ENCODE data around the gene ACOX1. TPM values are rescaled to one million over a fixed set of nuclear protein-coding genes. Genes with fewer than 3 reads are reported as not detected.

The ACOX1 gene
- total RNA-seq, 2 donors from 2014 or later = 22.5 to 37.6 TPM

DNA sequence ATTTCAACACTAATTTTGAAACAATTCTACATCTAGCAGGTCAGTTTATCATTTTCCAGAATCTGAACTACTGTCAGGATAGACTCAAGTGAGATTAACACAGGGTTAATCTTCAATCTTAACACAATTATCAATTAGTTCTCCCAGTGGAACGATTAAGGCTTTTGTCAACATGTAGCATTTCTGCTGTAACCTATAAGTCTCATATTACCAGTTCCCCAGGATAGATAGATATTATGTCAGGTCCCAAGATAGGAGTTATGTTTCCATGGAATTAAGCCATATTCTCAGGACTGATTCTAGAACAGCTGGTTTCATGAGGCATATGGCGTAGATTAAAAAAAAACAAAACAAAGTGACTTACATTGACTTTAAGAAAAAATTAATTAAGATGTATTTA lies 33.8 kb downstream of the ACOX1 start:
- H3K4me1 ChIP-seq (ENCODE audit: control insufficient read depth in 1 of 2, low read depth in 2 of 2) = peaks cover 6 to 7% of the 10 kb centered on the region in 2 donors
- H3K27me3 ChIP-seq (replicated peaks; ENCODE audit: insufficient read depth) = no peaks in the 10 kb centered on the region
- H3K4me3 ChIP-seq = no peak overlapping the region
- no peak for DNase-seq (ENCODE audit: low spot score)
- no peak for ATAC-seq (ENCODE audit: insufficient number of reproducible peaks, low FRiP score, low read depth)
- H3K9me3 ChIP-seq = no peaks in the 10 kb centered on the region
- TF ChIP-seq, protein P1, sequence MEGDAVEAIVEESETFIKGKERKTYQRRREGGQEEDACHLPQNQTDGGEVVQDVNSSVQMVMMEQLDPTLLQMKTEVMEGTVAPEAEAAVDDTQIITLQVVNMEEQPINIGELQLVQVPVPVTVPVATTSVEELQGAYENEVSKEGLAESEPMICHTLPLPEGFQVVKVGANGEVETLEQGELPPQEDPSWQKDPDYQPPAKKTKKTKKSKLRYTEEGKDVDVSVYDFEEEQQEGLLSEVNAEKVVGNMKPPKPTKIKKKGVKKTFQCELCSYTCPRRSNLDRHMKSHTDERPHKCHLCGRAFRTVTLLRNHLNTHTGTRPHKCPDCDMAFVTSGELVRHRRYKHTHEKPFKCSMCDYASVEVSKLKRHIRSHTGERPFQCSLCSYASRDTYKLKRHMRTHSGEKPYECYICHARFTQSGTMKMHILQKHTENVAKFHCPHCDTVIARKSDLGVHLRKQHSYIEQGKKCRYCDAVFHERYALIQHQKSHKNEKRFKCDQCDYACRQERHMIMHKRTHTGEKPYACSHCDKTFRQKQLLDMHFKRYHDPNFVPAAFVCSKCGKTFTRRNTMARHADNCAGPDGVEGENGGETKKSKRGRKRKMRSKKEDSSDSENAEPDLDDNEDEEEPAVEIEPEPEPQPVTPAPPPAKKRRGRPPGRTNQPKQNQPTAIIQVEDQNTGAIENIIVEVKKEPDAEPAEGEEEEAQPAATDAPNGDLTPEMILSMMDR (IDR thresholded peaks at IDR 0.05) = no peak
- peaks cover 35% of the 10 kb centered on the region for H3K36me3 ChIP-seq
- no peak overlapping the region for H3K27ac ChIP-seq

DNA sequence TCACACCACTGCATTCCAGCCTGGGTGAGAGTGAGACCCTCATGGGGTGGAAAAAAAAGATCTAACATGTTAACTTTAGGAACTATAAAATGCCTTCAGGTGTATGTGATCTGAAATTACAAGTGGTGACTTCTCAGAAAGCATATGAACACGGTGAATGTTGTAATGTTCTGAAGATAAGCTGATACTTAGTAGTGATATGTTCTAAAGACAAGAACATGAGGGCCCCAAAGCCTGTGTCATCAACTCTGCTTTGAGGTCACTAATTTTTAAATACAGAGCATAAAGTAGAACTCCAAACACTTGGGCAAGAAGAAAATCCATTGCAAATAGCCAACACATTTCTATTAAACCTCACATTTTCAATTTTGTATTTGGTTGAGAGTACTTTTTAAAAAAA lies 35.5 kb downstream of the ACOX1 start:
- H3K4me1 ChIP-seq (ENCODE audit: control insufficient read depth in 1 of 2, low read depth in 2 of 2) = peaks cover 8% of the 10 kb centered on the region in 2 donors
- H3K27me3 ChIP-seq (replicated peaks; ENCODE audit: insufficient read depth) = no peaks in the 10 kb centered on the region
- no peak overlapping the region for H3K4me3 ChIP-seq
- ATAC-seq (ENCODE audit: insufficient number of reproducible peaks, low FRiP score, low read depth) (no peak), DNase-seq (ENCODE audit: low spot score) (no peak)
- H3K36me3 ChIP-seq = peaks cover 20% of the 10 kb centered on the region
- TF ChIP-seq, protein P1 (IDR thresholded peaks at IDR 0.05) = no peak
- H3K9me3 ChIP-seq = no peaks in the 10 kb centered on the region
- no peak overlapping the region for H3K27ac ChIP-seq

DNA sequence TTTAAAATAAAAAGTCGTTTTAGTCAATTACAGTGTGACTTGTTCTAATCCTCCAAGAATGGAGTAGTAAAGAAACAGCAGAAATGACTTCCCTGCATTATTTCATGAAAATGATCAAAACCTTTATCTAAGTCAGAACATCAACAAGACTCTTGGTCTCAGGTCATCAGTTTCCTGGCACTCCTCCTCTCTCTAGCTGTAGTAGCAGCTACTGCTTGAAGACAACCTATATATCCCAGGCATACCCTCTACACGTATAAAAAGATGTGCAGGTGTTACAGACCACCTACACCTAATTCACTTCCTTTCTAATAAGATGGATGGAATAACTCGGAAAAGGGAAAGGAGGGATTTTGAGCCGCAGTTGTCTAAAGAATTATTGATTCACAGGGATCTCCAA lies 36.5 kb downstream of the ACOX1 start:
- ATAC-seq (ENCODE audit: insufficient number of reproducible peaks, low FRiP score, low read depth) (no peak), DNase-seq (ENCODE audit: low spot score) (no peak)
- Histone ChIP-seq H3K27ac (no peak overlapping the region), H3K4me1 (ENCODE audit: control insufficient read depth in 1 of 2, low read depth in 2 of 2) (peaks cover 8% of the 10 kb centered on the region in 2 donors), H3K36me3 (peaks cover 12% of the 10 kb centered on the region), H3K4me3 (no peak overlapping the region), H3K9me3 (no peaks in the 10 kb centered on the region), H3K27me3 (replicated peaks; ENCODE audit: insufficient read depth) (no peaks in the 10 kb centered on the region)
- TF ChIP-seq, protein P1 (IDR thresholded peaks at IDR 0.05) = no peak

DNA sequence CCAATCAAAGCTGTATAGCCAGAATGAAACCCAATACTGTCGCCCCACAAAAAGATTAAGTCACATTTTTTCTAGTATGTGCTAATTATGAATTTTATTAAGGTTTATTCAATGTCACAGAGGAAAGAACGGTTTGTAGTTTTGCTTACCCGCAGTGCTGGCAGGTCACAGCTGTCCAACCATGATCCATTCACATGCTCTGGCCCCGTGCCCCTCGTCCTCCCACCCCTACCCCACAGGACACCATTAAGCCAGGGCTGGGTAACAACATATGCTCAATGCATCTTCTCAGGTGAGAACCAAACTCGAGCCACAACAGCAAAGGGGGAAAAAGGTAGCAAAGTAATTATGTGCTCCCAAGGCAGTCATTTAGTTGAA lies 37.5 kb downstream of the ACOX1 start:
- ATAC-seq (ENCODE audit: insufficient number of reproducible peaks, low FRiP score, low read depth) = no peak
- DNase-seq (ENCODE audit: low spot score) = no peak
- Histone ChIP-seq H3K27ac (no peak overlapping the region), H3K27me3 (replicated peaks; ENCODE audit: insufficient read depth) (no peaks in the 10 kb centered on the region), H3K9me3 (no peaks in the 10 kb centered on the region), H3K4me3 (peak overlapping the region; percentile 86), H3K36me3 (peaks cover 10% of the 10 kb centered on the region), H3K4me1 (ENCODE audit: control insufficient read depth in 1 of 2, low read depth in 2 of 2) (peaks cover 8% of the 10 kb centered on the region in 2 donors)
- TF ChIP-seq, protein P1 (IDR thresholded peaks at IDR 0.05) = no peak

DNA sequence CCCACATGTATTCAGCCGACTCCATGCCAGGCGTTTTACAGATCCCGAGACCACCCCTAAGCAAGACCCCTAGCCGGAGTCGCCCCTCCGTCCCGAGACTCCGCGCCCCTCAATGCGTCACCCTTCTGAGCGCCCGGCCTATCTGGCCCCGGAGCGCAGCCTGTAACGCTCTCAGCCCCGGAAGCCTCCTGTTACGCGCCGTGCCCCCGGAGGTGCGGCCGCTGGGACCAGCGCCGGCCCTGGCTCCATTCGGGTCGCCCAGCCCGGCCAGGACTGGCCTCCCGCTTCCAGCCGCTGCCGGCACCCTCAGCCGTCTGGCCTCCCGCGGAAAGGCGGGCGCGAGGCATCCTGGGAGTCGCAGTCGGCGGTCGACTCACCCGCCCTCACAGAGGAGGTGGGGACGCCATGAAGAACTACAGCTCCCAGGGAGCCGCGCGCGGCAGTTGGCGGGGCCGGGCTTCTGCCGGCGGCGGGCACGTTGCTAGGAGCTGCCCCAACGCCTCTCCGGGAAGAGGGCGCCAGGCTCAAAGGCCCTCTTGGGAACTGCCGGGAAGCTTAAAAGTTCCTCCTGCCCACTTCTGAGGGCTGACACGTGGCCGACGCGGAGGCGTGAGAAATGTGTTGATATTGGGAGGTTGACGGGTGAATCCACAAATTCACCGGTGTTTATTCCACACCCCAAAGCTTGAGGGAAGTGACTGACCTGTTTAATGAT lies 38.1 kb downstream of the ACOX1 start, which contains the start of gene FBF1:
TSS of gene FBF1 (minus strand) at position 316 of the 715 bp plus-strand sequence. CDS start 2,893 bp downstream, outside the sequence.
- Histone ChIP-seq H3K4me1 (ENCODE audit: control insufficient read depth in 1 of 2, low read depth in 2 of 2) (peaks cover 8% of the 10 kb centered on the region in 2 donors), H3K27ac (peak within 1 kb of the TSS in 1 of 2 donors; percentile 42), H3K9me3 (no peaks in the 10 kb centered on the region), H3K36me3 (peaks cover 7% of the 10 kb centered on the region), H3K27me3 (replicated peaks; ENCODE audit: insufficient read depth) (no peaks in the 10 kb centered on the region), H3K4me3 (peak within 1 kb of the TSS; percentile 86)
- TF ChIP-seq, protein P1 (IDR thresholded peaks at IDR 0.05) = no peak
- peak; percentile 79 for DNase-seq (ENCODE audit: low spot score)
- peak; percentile 74 for ATAC-seq (ENCODE audit: insufficient number of reproducible peaks, low FRiP score, low read depth)
